ENCODE measurements around the gene MAP3K5. TPM values are rescaled to one million over a fixed set of nuclear protein-coding genes. Genes with fewer than 3 reads are reported as not detected.

The MAP3K5 gene
- total RNA-seq, 5 donors from 2014 or later (not counting 1 experiment from before 2014, with no cell fraction given), result 17.8 to 29.2 (median 20.6) TPM

DNA sequence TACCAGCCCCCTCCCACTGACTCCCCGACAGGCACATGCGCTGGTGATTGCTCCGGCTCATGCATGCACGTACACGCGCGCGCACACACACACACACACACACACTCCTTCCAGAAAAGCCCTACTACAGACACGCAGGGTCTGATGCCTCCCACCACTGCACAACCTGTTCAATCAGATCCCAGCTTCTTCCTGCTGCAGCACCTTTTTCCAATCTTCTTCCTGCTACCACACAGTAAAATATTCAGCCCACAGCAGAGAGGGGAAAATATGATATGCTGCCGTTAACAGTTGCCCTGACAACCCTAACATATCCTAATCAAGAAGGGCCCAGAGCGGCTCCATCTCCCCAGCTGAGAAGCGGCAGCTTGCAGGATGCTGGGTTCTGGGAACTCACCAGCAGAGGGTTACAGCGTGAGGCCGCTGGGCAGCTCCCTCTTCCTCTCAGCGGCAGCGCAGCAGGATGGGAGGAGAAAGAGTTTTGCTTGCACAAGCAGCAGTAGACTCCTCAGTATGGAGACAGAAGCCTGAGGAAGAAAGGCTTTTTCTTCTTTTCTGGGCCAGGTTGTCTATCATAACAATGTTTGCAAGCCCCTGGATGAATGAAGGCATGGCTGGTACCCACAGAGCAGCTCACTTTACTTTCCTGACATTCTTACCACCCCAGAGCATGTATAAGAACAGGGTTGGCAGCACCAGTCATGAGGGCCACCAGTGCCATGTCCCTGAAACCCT is 265.9 kb downstream of the MAP3K5 start:
- DNase-seq, result peak in 24 of 35 experiments; percentile 5 to 48 (median 25)
- Histone ChIP-seq H3K27me3 (replicated peaks in 1 of 2; ENCODE audit: control insufficient read depth in 2 of 2, extremely low read depth in 1 of 2, insufficient read depth in 2 of 2, low read length in 1 of 2) (peaks cover 0 to 3% of the 10 kb centered on the region in 2 experiments), H3K4me1 (ENCODE audit: control insufficient read depth in 1 of 2, extremely low read depth in 1 of 2, insufficient read depth in 2 of 2, low read length in 2 of 2) (peaks cover 3 to 14% of the 10 kb centered on the region in 2 experiments), H3K9me3 (no peaks in the 10 kb centered on the region), H3K36me3 (ENCODE audit: control insufficient read depth in 2 of 2, extremely low read depth in 1 of 2, insufficient read depth in 1 of 2, low read length in 1 of 2) (no peaks in the 10 kb centered on the region), H3K27ac (ENCODE audit: low read length) (no peak overlapping the region), H3K4me3 (ENCODE audit: control insufficient read depth in 1 of 2, extremely low read depth in 1 of 2, low read length in 1 of 2) (no peak overlapping the region)
- 33% methylated on average over 9 of the region's 16 CpGs for WGBS (ENCODE audit: insufficient coverage)
- ChIA-PET CTCF (interaction anchor here (0.6 to 1.1 kb wide), 4 partner anchors 15 to 245 kb away, joined by 3 read pairs; no protein-coding TSS in a partner anchor), POLR2A (no interaction called here)
- Mint-ChIP-seq H3K27ac (peak overlapping the region; percentile 34 to 36), H3K36me3 (no peaks in the 10 kb centered on the region), H3K27me3 (peaks cover 7 to 8% of the 10 kb centered on the region in 2 donors), H3K9me3 (no peaks in the 10 kb centered on the region), H3K4me1 (peaks cover 15 to 19% (median 16%) of the 10 kb centered on the region in 3 donors), H3K4me3 (peak overlapping the region; percentile 10 to 65 (median 57))
- ATAC-seq (replicated peaks in 1 of 4), result peak; percentile 76 to 96 (median 89)

DNA sequence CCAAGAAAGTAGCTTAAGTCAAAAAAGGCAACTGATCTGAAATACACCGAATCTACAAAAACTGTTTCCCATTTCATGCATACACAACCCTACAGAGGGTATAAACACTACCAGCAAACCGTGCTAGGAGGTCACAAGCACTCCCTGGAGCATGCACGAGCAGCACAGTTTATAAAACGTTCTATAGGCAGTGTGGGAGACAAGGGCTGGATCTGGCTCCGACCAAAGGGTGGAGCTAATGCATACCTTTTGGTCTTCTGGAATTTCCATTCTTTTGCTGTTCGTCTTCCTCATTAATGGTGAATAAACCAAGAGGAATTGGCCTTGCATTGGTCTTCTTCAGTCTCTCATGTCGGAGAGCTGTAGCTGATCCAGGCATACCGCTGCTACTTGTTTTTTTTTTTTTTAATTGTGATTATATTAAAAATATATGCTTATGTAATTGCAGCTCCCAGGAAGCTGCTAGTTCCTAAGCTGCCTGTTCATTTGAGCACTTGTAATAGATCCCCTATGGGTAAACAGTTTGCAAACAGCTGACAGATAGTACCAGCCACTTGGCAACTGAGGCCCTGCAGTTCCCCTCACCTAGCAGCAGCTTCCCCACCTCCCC is 266.6 kb downstream of the MAP3K5 start:
- Histone ChIP-seq H3K4me3 (ENCODE audit: control insufficient read depth in 1 of 2, extremely low read depth in 1 of 2, low read length in 1 of 2) (no peak overlapping the region), H3K36me3 (ENCODE audit: control insufficient read depth in 2 of 2, extremely low read depth in 1 of 2, insufficient read depth in 1 of 2, low read length in 1 of 2) (no peaks in the 10 kb centered on the region), H3K27me3 (replicated peaks in 1 of 2; ENCODE audit: control insufficient read depth in 2 of 2, extremely low read depth in 1 of 2, insufficient read depth in 2 of 2, low read length in 1 of 2) (peaks cover 0 to 3% of the 10 kb centered on the region in 2 experiments), H3K27ac (ENCODE audit: low read length) (no peak overlapping the region), H3K4me1 (ENCODE audit: control insufficient read depth in 1 of 2, extremely low read depth in 1 of 2, insufficient read depth in 2 of 2, low read length in 2 of 2) (peaks cover 3 to 14% of the 10 kb centered on the region in 2 experiments), H3K9me3 (no peaks in the 10 kb centered on the region)
- ChIA-PET POLR2A (interaction anchor here in 1 of 2 donors (0.6 kb wide), 1 partner anchor 902 kb away, joined by 4 read pairs; no protein-coding TSS in a partner anchor), CTCF (interaction anchor here (0.6 to 1.1 kb wide), 4 partner anchors 15 to 244 kb away, joined by 3 read pairs; no protein-coding TSS in a partner anchor)
- Mint-ChIP-seq H3K4me3 (peak overlapping the region in 2 of 3 donors; percentile 57 to 65), H3K36me3 (no peaks in the 10 kb centered on the region), H3K27ac (peak overlapping the region in 1 of 2 donors; percentile 2), H3K4me1 (peaks cover 15 to 19% (median 16%) of the 10 kb centered on the region in 3 donors), H3K27me3 (peaks cover 6 to 7% of the 10 kb centered on the region in 2 donors), H3K9me3 (no peaks in the 10 kb centered on the region)
- WGBS (ENCODE audit: insufficient coverage), result 25% methylated on average over 1 of the region's 8 CpGs
- ATAC-seq (replicated peaks in 1 of 4) (no peak), DNase-seq (no peak)

DNA sequence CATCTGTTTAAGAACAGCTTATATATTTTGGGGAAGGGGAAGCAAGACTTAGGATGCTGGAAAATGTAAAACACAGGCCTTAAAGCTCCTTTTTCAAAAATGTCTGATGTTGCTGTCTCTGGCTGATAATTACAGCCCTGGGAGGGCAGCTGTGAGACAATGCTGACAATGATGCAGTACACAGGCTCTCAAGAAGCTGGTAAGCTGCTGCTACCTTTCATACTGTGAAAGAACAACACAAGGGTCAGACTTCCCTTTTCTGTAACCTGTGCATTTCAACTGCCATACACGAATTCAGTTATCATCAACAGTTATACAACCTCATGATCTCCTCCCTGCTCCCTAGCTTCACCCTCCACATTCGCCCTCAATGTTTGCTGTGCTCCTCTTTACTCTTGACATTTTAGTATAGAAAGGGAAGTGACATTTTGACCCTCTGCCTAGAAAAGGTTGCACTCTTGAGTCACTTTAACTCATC is 267.3 kb downstream of the MAP3K5 start:
- ATAC-seq (replicated peaks in 1 of 4), result peak in 1 of 4 experiments; percentile 48
- H3K9me3 ChIP-seq, result no peaks in the 10 kb centered on the region
- Mint-ChIP-seq H3K9me3 (no peaks in the 10 kb centered on the region), H3K4me1 (peaks cover 15 to 19% (median 16%) of the 10 kb centered on the region in 3 donors), H3K27me3 (peaks cover 12% of the 10 kb centered on the region in 2 donors), H3K36me3 (no peaks in the 10 kb centered on the region), H3K27ac (peak overlapping the region in 1 of 2 donors; percentile 2), H3K4me3 (no peak overlapping the region)
- no peak for DNase-seq
- ChIA-PET POLR2A (interaction anchor here in 1 of 2 donors (0.6 kb wide), 1 partner anchor 901 kb away, joined by 4 read pairs; no protein-coding TSS in a partner anchor), CTCF (no interaction called here)
- peaks cover 0 to 3% of the 10 kb centered on the region in 2 experiments for H3K27me3 ChIP-seq (replicated peaks in 1 of 2; ENCODE audit: control insufficient read depth in 2 of 2, extremely low read depth in 1 of 2, insufficient read depth in 2 of 2, low read length in 1 of 2)
- H3K27ac ChIP-seq (ENCODE audit: low read length), result no peak overlapping the region
- peaks cover 3 to 14% of the 10 kb centered on the region in 2 experiments for H3K4me1 ChIP-seq (ENCODE audit: control insufficient read depth in 1 of 2, extremely low read depth in 1 of 2, insufficient read depth in 2 of 2, low read length in 2 of 2)
- H3K36me3 ChIP-seq (ENCODE audit: control insufficient read depth in 2 of 2, extremely low read depth in 1 of 2, insufficient read depth in 1 of 2, low read length in 1 of 2), result no peaks in the 10 kb centered on the region
- WGBS (ENCODE audit: insufficient coverage), result no CpG with 5 or more reads among the region's 2 CpGs
- no peak overlapping the region for H3K4me3 ChIP-seq (ENCODE audit: control insufficient read depth in 1 of 2, extremely low read depth in 1 of 2, low read length in 1 of 2)

DNA sequence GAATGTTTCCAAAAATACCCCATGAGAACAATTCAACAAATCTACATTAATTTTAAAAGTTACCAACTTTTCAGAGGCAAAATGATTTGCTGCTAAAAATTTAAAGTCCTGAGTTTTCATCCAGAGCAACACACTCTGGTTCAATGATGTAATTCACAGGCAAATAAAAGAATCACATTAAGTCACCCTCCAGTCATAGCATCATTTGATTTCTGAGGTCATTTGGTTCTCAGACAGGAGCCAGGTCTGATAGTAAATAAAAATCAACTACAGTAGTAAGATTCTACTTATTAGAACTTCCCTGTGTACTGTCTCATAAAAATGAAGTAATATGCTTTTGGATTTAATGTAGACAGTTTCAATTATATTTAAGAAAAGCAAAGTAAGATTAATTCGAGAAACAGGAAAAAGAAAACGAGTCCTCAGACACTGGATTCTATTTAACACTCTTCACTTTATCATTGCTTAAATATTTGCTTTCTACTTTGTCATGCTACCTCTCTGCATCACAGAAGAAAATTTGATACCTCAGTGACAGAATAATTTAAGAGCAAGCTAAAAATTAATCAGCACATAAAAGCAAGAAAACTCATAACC is 267.8 kb downstream of the MAP3K5 start:
- POLR2A ChIA-PET, result no interaction called here
- Histone ChIP-seq H3K4me3 (ENCODE audit: control insufficient read depth in 1 of 2, extremely low read depth in 1 of 2, low read length in 1 of 2) (no peak overlapping the region), H3K27me3 (replicated peaks in 1 of 2; ENCODE audit: control insufficient read depth in 2 of 2, extremely low read depth in 1 of 2, insufficient read depth in 2 of 2, low read length in 1 of 2) (peaks cover 0 to 3% of the 10 kb centered on the region in 2 experiments), H3K27ac (ENCODE audit: low read length) (no peak overlapping the region), H3K36me3 (ENCODE audit: control insufficient read depth in 2 of 2, extremely low read depth in 1 of 2, insufficient read depth in 1 of 2, low read length in 1 of 2) (no peaks in the 10 kb centered on the region), H3K4me1 (ENCODE audit: control insufficient read depth in 1 of 2, extremely low read depth in 1 of 2, insufficient read depth in 2 of 2, low read length in 2 of 2) (peaks cover 3 to 14% of the 10 kb centered on the region in 2 experiments), H3K9me3 (no peaks in the 10 kb centered on the region)
- no peak for DNase-seq
- Mint-ChIP-seq H3K4me1 (peaks cover 15 to 19% (median 16%) of the 10 kb centered on the region in 3 donors), H3K4me3 (no peak overlapping the region), H3K27ac (peak overlapping the region in 1 of 2 donors; percentile 34), H3K36me3 (no peaks in the 10 kb centered on the region), H3K27me3 (peaks cover 12 to 13% of the 10 kb centered on the region in 2 donors), H3K9me3 (no peaks in the 10 kb centered on the region)
- ATAC-seq (replicated peaks in 1 of 4), result no peak
- no CpG with 5 or more reads among the region's 2 CpGs for WGBS (ENCODE audit: insufficient coverage)
- CTCF ChIA-PET, result no interaction called here

DNA sequence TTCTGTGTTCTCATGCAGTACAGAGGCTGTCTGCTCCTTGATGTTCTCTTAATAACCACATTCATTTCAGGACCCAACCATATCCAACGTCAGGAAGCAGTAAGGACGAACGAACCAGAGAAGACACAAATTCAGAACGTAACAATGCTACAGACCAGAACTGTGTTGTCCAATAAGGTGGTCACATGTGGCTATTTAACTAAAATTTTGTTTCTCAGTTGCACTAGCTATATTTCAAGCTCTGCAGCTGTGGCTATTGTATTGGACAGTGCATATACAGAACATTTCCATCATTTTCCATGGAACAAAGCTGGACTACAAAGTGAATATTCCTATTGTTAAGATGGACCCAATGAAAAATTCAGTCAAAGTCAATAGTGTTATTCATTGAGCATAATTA is 269.1 kb downstream of the MAP3K5 start:
- DNase-seq (no peak), ATAC-seq (replicated peaks in 1 of 4) (no peak)
- Histone ChIP-seq H3K4me1 (ENCODE audit: control insufficient read depth in 1 of 2, extremely low read depth in 1 of 2, insufficient read depth in 2 of 2, low read length in 2 of 2) (peaks cover 3 to 14% of the 10 kb centered on the region in 2 experiments), H3K36me3 (ENCODE audit: control insufficient read depth in 2 of 2, extremely low read depth in 1 of 2, insufficient read depth in 1 of 2, low read length in 1 of 2) (no peaks in the 10 kb centered on the region), H3K4me3 (ENCODE audit: control insufficient read depth in 1 of 2, extremely low read depth in 1 of 2, low read length in 1 of 2) (no peak overlapping the region), H3K9me3 (no peaks in the 10 kb centered on the region), H3K27me3 (replicated peaks in 1 of 2; ENCODE audit: control insufficient read depth in 2 of 2, extremely low read depth in 1 of 2, insufficient read depth in 2 of 2, low read length in 1 of 2) (peaks cover 0 to 3% of the 10 kb centered on the region in 2 experiments), H3K27ac (ENCODE audit: low read length) (no peak overlapping the region)
- Mint-ChIP-seq H3K27me3 (peaks cover 13 to 16% of the 10 kb centered on the region in 2 donors), H3K4me1 (peaks cover 15 to 19% (median 16%) of the 10 kb centered on the region in 3 donors), H3K9me3 (no peaks in the 10 kb centered on the region), H3K27ac (no peak overlapping the region), H3K36me3 (no peaks in the 10 kb centered on the region), H3K4me3 (no peak overlapping the region)
- ChIA-PET POLR2A (no interaction called here), CTCF (no interaction called here)
- no CpG with 5 or more reads among the region's 4 CpGs for WGBS (ENCODE audit: insufficient coverage)

DNA sequence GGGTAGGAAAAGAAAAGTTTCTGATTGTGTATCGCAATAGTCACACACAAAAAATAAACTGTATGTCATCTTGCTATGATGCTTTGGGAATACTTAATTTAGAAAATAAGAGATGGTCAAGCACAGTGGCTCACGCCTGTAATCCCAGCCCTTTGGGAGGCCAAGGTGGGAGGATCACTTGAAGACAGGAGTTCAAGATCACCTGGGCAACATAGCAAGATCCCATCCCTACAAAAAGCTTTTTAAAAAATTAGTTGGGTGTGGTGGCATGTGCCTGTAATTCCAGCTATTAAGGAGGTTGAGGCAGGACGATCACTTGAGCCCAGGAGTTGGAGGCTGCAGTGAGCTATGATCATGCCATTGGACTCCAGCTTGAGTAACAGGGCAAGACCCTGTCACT is 269.6 kb downstream of the MAP3K5 start:
- no peak overlapping the region for H3K27ac ChIP-seq (ENCODE audit: low read length)
- peaks cover 3 to 14% of the 10 kb centered on the region in 2 experiments for H3K4me1 ChIP-seq (ENCODE audit: control insufficient read depth in 1 of 2, extremely low read depth in 1 of 2, insufficient read depth in 2 of 2, low read length in 2 of 2)
- no peaks in the 10 kb centered on the region for H3K36me3 ChIP-seq (ENCODE audit: control insufficient read depth in 2 of 2, extremely low read depth in 1 of 2, insufficient read depth in 1 of 2, low read length in 1 of 2)
- ATAC-seq (replicated peaks in 1 of 4), result no peak
- H3K9me3 ChIP-seq, result no peaks in the 10 kb centered on the region
- H3K36me3 Mint-ChIP-seq, result no peaks in the 10 kb centered on the region
- DNase-seq, result no peak
- ChIA-PET POLR2A (interaction anchor here in 1 of 2 donors (0.6 kb wide), 1 partner anchor 32 kb away, joined by 3 read pairs; no protein-coding TSS in a partner anchor), CTCF (no interaction called here)
- WGBS (ENCODE audit: insufficient coverage), result no CpG with 5 or more reads among the region's 3 CpGs
- H3K4me1 Mint-ChIP-seq, result peaks cover 15 to 19% (median 16%) of the 10 kb centered on the region in 3 donors
- H3K4me3 ChIP-seq (ENCODE audit: control insufficient read depth in 1 of 2, extremely low read depth in 1 of 2, low read length in 1 of 2), result no peak overlapping the region
- H3K27me3 Mint-ChIP-seq, result peaks cover 13 to 18% of the 10 kb centered on the region in 2 donors
- H3K4me3 Mint-ChIP-seq, result no peak overlapping the region
- H3K27ac Mint-ChIP-seq, result no peak overlapping the region
- H3K9me3 Mint-ChIP-seq, result no peaks in the 10 kb centered on the region
- peaks cover 0 to 3% of the 10 kb centered on the region in 2 experiments for H3K27me3 ChIP-seq (replicated peaks in 1 of 2; ENCODE audit: control insufficient read depth in 2 of 2, extremely low read depth in 1 of 2, insufficient read depth in 2 of 2, low read length in 1 of 2)
